ENCODE data around the gene GPR143.

GPR143 gene

DNA sequence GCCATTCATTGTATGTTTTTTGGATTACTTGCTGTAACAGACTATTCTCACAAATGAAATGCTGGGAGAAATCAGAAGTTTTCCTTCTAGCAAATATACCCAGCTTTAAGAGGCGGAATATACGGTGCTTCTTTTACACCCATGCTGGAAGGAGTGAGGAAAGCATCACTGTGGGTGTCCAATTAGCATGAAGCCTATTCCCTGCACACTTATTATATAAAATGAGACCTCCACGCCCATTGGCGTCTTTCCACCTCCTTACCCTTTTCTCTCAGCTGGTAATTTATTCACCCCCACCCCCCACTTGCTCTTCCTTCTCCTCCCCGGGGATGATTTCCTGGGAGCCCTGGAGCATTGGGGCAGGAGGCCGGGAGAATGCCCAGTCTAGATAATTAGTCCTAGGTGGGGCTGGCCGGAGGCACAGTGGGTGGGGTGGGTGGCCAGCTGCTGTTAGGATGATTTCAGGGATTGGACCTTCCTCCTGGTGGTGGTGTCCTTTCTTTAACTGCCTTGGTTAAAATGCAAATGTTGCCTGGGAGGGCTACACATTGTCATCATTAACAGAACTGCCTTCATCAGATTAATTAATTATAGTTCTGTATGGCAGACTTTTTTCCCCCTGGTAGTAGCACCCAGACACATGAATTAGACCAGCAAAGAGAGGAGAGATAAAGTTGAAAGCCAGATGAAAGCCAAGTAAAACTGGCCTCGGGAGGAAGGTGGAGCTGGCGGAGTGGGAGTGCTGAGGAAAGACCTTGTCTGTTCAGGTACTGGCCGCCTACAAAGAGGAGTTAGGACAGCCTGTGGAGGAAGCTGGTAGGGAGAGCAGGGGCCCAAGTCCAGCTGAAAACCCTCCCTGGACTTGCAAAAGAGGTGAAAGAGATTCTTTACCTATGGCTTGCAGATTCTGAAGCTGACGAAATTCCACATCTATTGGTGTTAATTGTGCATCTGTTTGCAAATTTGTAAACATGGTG is 32.0 kb upstream of the GPR143 start:
- Histone ChIP-seq H3K4me3 (ENCODE audit: low read depth, low read length) (no peak overlapping the region), H3K36me3 (no peaks in the 10 kb centered on the region), H3K4me1 (no peaks in the 10 kb centered on the region), H3K9me3 (no peaks in the 10 kb centered on the region), H3K27me3 (no peaks in the 10 kb centered on the region)
- DNase-seq: no peak
- TF ChIP-seq, protein P1, sequence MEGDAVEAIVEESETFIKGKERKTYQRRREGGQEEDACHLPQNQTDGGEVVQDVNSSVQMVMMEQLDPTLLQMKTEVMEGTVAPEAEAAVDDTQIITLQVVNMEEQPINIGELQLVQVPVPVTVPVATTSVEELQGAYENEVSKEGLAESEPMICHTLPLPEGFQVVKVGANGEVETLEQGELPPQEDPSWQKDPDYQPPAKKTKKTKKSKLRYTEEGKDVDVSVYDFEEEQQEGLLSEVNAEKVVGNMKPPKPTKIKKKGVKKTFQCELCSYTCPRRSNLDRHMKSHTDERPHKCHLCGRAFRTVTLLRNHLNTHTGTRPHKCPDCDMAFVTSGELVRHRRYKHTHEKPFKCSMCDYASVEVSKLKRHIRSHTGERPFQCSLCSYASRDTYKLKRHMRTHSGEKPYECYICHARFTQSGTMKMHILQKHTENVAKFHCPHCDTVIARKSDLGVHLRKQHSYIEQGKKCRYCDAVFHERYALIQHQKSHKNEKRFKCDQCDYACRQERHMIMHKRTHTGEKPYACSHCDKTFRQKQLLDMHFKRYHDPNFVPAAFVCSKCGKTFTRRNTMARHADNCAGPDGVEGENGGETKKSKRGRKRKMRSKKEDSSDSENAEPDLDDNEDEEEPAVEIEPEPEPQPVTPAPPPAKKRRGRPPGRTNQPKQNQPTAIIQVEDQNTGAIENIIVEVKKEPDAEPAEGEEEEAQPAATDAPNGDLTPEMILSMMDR (IDR thresholded peaks at IDR 0.05; ENCODE audit: low read depth, low read length): no peak

DNA sequence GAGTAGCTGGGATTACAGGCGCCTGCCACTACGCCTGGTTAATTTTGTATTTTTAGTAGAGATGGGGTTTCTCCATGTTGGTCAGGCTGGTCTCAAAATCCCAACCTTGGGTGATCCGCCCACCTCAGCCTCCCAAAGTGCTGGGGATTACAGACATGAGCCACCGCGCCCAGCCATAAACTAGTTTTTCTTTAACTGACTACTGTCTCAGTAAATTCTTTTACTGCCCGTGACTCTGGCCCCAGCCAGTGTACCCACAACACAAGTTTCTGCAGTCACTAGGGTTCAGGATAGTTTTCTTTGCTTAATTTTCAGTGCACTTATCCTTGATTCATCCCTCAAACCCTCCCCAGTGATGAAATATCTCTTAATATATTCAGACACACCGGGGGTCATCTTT is 28.8 kb upstream of the GPR143 start:
- H3K4me1 ChIP-seq: no peaks in the 10 kb centered on the region
- TF ChIP-seq, protein P1 (IDR thresholded peaks at IDR 0.05; ENCODE audit: low read depth, low read length): no peak
- no peaks in the 10 kb centered on the region for H3K27me3 ChIP-seq
- no peak for DNase-seq
- no peaks in the 10 kb centered on the region for H3K9me3 ChIP-seq
- H3K36me3 ChIP-seq: no peaks in the 10 kb centered on the region
- no peak overlapping the region for H3K4me3 ChIP-seq (ENCODE audit: low read depth, low read length)

DNA sequence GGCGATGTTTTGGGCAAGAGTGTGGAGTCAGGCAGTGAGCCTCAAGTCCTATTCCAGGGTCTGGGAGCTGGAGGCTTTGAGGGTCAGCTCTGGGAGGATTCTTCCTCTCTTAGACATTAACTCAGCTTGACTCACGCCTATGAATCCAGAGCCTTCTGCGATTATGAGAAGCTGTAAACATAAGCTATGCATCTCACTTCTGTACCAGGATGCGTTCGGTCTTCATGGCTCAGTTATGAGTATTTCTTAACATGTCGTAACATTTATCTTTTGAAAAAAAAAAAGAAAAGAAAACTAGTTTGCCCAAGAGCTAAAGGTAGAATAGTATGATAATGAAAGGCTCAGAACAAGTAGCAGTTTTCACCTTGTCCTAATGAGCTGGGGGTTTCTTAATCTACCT is 25.2 kb upstream of the GPR143 start:
- DNase-seq: no peak
- H3K27me3 ChIP-seq: peaks cover 11% of the 10 kb centered on the region
- no peak overlapping the region for H3K4me3 ChIP-seq (ENCODE audit: low read depth, low read length)
- H3K4me1 ChIP-seq: no peaks in the 10 kb centered on the region
- TF ChIP-seq, protein P1 (IDR thresholded peaks at IDR 0.05; ENCODE audit: low read depth, low read length): no peak
- no peaks in the 10 kb centered on the region for H3K36me3 ChIP-seq
- no peaks in the 10 kb centered on the region for H3K9me3 ChIP-seq

DNA sequence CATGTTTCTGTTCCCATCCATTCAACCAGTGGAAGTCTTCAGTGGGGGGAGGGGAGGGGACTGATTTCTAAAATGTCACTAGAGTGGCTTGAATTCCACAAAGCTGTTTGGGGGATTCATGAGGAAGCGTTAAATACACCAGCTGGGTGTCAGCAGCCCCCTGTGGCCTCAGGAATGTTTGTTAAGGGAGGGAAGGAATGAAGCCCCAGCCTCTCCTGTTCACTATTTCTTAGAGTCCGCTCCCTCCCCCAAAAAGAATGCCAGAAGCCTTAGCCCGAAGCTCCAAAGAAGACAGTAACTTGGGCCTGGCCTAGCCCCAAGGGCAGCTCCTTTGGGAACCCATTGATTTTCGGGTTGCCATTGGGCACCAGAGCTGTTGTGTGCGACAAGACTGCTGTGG is 23.9 kb upstream of the GPR143 start:
- Histone ChIP-seq H3K4me1 (no peaks in the 10 kb centered on the region), H3K27me3 (peaks cover 11% of the 10 kb centered on the region), H3K4me3 (ENCODE audit: low read depth, low read length) (no peak overlapping the region), H3K9me3 (no peaks in the 10 kb centered on the region), H3K36me3 (no peaks in the 10 kb centered on the region)
- TF ChIP-seq, protein P1 (IDR thresholded peaks at IDR 0.05; ENCODE audit: low read depth, low read length): no peak
- no peak for DNase-seq

DNA sequence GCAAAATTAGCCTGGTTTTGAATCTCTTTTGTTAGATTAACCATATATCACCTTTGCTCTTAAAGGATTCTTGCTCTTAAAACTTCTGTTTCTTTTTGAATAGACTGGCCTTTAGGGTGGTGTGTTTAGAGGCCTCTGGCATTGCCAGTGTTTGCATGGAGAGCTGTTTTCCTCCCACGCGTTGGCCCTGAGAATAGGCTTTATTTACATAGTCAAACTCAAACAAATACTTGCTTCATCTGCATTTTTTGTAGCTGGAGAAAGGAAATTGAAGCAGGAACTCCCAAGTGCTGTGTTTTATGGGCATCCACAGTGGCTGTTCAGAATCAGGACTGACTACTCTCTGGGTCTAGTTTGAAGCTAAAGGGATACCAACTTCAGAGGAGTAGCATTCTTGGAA is 23.3 kb upstream of the GPR143 start:
- no peak overlapping the region for H3K4me3 ChIP-seq (ENCODE audit: low read depth, low read length)
- DNase-seq: no peak
- TF ChIP-seq, protein P1 (IDR thresholded peaks at IDR 0.05; ENCODE audit: low read depth, low read length): no peak

More for the DNA sequence above, 23.3 kb upstream of the GPR143 start:
- Histone ChIP-seq H3K36me3 (no peaks in the 10 kb centered on the region), H3K27me3 (peaks cover 11% of the 10 kb centered on the region), H3K4me1 (no peaks in the 10 kb centered on the region), H3K9me3 (no peaks in the 10 kb centered on the region)

All from BE2C (cell line).